ENCODE measurements around the gene PSMD14.
"Not testable (repeated sequence)": the region's sequence is repeated elsewhere in the genome, so short reads cannot be mapped to it uniquely, and the experiment has no call there.

Gene PSMD14

DNA sequence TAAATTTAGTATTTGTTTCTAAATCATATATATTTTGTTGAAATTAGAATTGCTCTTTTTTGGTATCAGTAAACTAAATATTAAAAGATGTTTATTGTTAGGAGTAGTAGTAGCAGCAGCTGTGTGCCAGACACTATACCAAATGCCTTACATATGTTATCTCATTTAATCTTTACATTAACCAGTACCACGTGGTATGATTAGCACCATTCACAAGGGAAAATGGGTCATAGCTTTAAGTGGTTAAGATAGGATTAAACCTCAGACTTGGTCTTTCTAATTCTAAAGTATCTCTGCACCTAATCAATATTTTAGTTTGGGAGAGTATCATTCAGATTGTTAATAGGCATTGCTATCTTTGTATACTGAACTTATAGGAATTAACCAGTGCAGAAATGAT is 29.0 kb downstream of the PSMD14 start:
- no peak for DNase-seq

DNA sequence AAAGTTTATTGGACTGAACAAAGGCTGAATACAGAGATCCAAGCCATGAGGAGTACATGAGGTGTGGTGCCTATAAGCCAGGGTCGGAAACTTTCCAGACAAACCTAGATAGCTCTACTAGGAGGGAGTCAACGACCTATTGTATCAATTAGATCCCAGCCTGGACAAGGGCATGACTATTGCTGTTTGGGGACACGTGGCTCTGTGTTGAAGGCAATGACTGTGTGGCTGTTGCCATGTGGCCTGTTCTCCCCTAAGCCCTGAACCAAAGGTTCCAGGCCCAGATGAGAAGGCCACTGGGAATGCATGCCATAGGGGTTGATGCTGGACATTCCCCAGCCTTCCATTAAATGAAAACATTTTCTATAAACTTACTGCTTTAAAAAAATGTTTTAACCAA is 31.3 kb downstream of the PSMD14 start:
- DNase-seq: not testable (repeated sequence)

DNA sequence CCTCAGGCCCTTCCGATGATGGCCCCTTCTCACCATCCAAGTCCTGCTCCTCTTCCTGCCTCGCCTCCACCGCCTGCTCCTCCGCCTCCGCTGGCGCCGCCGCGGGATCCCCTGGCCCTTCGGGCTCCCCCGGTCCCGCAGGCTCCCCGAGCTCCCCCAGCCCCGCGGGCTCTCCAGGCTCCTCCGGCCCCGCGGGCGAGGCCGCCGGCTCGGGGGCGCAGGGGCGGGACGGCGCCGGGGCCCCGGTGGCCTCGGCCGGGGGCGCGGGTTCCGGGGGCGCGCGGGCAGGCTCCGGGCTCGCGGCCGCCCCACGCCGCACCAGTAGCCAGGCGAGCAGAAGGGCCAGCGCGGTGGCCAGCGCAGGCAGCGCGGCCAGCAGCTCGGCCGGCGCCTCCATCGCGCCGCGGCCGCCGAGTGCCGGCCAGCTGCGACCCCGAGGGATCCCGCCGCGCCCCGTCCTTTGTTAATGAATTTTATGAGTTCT is 32.7 kb downstream of the PSMD14 start:
- DNase-seq: not testable (repeated sequence)

DNA sequence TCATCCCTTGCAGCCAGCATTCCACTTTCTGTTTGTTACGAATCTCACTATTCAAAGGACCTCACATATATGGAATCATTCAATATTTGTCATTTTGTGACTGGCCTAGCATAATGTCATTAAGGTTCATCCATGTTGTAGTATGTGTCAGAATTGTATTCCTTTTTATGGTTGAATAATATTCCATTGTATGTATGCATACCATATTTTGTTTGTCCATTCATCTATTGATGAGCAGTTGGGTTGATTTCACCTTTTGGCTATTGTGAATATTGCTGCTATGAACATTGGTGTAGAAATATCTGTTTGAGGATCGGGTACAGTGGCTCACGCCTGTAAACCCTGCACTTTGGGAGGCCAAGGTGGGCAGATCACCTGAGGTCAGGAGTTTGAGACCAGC is 35.0 kb downstream of the PSMD14 start:
- no peak for DNase-seq

DNA sequence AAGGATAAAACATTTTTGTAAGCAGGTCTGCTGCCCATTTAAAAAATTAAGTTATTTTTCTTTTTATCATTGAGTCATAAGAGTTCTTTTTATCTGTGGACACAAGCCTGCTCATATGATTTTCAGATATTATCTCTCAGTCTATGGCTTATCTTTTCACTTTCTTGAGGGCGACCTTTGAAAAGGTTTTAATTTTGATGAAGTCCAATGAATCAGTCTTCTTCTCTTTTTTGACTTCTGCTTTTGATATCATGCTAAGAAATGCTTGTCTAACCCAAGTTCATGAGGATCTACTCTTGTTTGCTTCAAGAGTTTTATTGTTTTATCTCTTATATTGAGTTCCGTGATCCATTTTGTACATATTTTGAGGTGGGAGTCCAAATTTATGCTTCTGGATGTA is 36.5 kb downstream of the PSMD14 start:
- no peak for DNase-seq

DNA sequence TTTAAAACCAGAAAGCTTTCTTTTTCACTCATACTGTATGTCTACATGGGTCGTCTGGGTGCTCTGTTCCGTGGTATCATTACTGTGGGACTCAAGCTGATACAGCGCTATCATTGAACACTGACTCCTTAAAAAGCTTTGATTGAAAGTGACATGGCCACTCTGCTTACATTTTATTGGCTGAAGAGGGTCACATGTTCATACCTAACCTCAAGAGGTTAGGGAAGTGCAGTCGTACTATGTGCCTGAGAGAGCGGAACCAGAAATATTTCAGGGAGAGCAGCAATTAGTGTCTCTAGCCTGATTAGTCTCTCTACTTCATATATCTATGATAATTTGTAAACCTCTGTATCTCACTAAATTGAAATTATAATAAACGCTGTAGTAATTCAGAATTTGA is 43.5 kb downstream of the PSMD14 start:
- no peak for DNase-seq

DNA sequence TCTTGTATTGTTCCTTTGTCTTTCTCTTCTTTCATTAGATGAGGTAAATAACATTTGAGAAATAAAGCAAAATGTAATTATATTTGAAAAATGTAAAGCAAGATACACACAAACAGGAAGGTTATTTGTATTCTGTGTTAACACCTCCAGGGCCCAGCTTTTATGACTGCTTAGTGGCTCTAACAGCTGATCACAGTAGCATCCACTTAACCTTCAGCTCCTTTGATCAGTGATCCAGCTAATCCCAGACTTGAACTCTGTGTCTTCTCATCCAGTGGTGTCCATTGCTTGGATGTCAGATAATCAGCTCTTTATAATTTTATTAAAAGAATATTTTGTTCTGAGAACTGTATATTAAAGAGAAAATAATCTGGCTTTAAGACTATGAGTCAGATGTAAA is 44.5 kb downstream of the PSMD14 start:
- no peak for DNase-seq

DNA sequence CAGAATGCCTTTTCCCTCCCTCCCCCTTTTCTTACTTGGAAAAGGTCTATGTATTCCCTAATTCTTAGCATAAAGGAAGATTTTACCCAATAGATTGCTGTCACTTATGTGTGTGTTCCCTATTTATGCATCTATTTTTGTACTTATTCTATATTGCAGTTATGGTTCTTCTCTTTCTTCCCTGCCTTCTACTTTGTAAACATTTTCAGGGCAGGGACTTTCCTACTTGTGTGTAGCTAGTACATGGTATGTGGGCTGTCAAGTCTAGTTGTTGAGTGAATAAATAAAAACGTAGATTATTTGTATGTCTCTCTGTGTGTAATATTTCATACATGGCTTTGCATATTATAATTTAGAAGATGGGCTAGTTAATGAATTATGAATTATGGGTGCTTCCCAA is 45.3 kb downstream of the PSMD14 start:
- no peak for DNase-seq

DNA sequence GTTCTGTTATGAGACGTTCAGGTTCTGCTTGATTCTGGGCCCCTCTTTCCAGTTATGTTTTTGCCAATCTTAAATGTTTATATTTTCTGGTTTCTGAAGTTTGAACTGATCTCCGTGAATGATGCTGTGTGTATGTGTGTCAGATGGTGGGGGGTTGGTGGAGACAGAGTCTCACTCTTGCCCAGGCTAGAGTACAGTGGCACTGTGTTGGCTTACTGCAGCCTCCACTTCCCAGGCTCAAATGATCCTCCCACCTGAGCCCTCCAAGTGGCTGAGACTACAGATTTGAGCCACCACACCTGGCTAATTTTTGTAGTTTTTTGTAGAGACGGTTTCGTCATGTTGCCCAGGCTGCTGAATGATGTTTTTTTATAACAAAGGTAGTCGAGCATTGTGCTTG is 45.9 kb downstream of the PSMD14 start:
- DNase-seq: no peak

DNA sequence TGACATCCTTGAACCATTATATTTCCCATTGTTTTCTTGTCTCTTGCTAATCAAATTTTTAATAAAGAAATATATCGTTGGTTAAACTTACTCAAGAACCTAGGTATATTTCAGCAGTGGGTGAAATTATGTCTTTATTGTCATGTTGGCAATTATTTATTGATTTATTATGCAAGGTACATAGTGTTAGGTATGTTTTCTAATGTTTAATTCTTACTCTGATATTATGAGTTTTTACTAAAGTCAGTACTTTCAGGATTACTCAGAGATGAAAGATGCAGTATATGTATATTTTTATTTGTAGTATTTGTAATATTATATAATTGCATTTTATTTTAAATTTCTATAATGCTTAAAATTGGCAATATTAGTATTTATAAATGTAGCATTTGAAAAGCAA is 46.9 kb downstream of the PSMD14 start:
- no peak for DNase-seq

DNA sequence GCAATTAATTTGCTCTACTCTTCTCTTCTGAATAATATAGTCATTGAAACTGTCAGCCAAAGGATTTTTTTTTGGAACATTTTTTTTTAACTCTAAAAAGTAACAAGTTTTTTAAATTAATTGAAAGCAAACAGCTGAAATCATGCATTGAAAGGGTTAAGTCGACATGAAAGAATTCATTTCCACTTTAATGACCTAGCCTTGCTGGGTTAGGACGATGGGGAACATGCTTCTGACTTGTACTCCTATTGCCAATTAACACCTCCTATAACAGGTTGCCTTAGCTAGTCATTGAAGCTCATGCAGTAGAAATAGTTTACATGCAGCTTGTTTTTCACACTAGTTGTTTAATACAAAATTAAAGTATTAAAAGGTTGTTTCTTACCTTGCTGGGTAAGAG is 47.8 kb downstream of the PSMD14 start:
- DNase-seq: no peak

DNA sequence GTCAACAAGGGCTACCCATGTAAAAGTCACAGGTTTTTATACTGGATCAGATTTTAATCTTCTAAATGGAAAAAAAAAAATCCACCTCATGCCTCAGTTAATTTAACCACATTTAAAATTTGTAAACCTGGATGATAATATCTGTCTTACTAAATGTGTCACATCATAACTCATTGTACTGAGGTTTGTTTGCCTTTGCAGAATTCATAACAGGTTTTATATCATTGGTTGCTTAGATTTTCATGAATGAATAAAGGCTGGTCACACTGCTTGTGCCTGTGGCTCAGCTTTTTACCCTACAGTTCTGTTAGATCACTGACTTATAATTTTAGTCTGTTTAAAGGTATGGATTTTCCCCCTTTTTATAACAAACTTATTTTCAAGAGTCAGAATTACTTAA is 48.9 kb downstream of the PSMD14 start:
- DNase-seq: no peak

DNA sequence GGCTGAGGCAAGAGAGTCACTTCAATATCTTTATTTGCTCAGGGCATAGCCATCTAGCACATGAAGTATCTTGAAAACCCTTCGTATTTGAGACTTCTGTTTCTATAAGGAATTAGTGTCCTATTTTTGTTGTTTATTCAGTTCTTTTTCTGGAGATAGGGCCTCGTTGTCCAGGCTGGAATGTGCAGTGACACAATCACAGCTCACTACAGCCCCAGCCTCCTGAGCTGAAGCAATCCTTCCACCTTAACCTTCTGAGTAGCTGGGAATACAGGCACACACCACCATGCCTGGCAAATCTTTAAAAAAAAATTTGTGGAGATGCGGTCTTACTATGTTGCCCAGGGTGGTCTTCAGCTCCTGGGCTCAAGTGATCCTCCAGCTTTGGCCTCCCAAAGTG is 50.6 kb downstream of the PSMD14 start:
- no peak for DNase-seq

DNA sequence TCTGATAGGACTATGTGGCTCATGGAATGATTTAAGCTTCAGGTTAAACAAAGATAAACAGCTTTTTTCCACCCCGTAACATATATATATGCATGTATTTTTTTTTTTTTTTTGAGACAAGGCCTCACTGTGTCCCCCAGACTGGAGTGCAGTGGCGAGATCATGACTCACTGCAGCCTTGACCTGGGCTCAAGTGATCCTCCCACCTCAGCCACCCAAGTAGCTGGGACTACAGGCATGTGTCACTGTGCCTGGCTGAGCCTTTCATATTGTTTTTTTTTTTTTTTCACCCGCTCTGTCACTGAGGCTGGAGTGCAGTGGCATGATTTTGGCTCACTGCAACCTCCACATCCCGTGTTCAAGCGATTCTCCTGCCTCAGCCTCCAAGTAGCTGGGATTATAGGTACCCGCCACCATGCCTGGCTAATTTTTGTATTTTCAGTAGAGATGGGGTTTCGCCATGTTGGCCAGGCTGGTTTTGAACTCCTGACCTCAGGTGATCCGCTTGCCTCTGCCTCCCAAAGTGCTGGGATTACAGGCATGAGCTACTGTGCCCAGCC is 52.0 kb downstream of the PSMD14 start:
- DNase-seq: not testable (repeated sequence)

DNA sequence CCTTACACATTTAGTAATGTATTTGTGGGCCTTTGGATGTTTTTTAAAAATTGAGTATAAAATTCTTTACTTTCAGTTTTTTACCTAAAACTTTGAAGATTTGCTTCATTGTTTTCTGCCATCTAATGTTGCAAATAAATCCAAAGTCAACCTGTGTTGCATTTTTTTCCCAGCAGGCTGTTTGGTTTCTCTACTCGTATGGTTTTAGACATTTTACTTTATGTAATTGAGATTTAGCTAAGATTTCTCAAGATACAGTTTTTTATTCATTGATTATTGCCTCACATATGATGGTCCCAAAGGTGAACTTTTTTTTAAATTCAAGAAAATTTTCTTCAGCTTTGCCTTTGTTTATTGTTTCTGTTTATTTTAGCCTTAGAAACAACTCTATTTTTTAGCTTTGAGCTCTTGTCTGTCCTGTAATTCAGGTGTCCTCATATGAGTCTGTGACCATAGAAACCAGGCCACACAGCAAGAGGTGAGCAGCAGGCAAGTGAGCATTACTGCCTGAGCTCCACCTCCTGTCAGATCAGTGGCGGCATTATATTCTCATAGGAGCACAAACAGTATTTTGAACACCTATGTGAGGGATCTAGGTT is 54.4 kb downstream of the PSMD14 start:
- no peak for DNase-seq

DNA sequence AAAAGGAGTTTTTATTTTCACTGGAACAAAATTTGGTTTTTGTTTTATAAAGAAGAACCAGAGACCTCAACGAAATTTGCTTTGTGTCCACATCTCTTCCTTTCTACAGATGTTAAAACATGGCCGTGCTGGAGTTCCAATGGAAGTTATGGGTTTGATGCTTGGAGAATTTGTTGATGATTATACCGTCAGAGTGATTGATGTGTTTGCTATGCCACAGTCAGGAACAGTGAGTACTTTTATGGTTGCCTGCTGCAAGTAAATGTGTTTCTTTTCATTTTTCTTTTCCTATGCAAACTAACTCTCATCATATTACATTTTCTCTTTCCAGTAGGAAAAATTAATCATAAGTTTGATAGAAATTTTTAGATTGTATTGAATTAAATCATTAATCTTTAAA is 59.5 kb downstream of the PSMD14 start:
- no peak for DNase-seq

DNA sequence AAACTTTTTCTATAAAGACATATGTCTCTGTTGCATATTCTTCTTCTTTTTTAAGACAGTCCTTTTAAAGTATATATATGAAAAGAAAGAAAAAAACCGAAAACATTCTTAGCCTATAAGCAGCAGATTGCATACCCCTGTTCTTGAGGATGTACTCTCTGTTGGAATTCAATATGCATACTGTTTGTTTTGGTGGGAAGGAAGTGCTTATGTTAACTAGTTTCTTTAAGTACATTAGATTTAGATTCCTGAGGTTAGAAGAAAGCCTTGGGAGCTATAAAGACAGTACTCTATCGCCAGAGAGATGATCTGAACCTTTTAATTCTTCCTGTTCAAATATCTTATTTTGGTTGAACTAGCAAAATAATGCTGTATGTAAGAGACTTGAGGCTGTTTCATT is 61.1 kb downstream of the PSMD14 start:
- DNase-seq: no peak

DNA sequence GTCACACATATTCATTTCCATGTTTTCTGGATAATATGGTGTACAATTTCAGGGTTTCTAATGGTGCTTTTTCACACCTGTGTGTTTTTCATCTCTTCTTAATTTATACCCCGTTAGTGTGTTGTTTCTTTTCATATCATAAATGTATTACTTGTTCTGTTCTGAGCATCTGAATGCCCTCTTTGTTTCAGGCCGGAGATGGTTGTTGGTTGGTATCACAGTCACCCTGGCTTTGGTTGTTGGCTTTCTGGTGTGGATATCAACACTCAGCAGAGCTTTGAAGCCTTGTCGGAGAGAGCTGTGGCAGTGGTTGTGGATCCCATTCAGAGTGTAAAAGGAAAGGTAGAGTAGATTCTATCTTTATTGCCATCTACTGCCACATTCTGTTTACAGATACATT is 62.8 kb downstream of the PSMD14 start:
- DNase-seq: peak in 5 of 14 donors; percentile 1 to 9 (median 2)

DNA sequence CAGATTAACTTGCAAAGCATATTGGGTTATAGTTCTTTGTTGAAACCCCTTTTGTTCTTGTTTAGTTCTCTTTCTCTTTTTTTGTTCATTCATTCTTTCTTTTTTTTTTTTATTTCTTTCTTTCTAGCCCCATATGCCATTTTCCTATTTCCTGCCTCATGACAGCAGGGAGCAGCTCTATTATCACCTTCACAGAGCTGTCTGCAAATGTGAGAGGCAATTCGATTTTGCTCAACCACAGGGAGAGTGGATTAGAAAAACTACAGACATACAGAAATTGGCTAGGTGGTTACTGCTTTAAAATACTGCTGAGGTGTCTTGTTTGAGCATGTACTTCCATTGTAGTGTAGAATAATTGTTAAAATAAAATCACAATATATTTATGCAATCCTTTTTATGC is 63.6 kb downstream of the PSMD14 start:
- DNase-seq: peak in 1 of 14 donors; percentile 28

DNA sequence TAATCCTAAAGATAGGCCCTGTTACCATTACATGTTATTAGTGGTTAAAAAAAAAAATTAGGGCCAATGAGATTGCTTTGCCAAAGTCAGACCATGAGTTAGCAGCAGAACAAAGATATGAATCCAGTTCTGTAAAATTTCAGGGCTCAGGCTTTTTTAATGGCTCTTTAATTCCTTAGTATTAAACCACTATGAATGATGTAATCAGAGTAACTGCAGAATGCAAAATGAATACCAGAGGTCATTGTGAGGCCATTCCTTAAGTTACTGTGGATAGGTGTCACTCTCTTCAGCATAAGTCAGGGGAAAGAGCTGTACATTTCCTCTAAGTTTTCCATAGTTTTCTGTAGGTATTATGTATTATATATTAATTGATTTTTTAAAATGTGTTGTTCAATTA is 65.7 kb downstream of the PSMD14 start:
- DNase-seq: no peak

DNA sequence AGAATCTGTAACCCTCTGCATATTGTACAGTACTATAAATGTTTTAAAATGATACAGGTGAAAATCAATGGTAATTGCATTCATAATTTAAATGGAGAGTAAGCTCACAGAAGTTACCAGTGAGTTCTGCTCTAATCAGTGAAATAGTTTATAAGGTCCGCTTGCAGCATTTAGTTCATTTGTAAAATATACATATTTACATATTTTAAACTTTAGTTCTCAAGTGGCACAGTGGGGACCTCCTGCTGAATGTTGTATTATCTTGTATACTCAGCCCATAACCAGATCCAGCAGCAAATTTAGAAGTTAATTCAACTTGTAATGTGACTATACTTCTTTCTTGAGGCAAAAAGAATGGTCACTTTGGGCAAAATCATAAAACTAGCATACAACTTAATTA is 66.2 kb downstream of the PSMD14 start:
- no peak for DNase-seq

DNA sequence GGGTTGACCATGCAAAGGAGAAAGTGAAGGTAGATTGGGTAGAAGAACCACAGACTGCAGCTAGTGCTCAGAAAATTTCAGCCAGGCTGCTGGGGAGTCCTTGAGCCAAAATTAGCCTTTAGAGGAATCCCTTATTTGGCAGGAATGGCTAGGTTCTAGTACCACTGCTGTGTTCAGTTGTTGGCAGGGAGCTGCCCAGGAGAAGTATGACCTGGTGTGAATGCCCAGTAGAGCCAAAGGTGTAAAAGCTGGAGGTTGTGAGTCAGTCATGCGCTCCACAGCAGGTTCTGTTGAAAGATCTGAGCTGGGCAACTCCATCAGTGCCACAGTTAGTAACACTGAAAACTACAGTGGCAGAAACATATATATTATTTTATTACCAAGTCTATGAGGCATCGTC is 71.5 kb downstream of the PSMD14 start:
- DNase-seq: peak in 1 of 14 donors; percentile 2

DNA sequence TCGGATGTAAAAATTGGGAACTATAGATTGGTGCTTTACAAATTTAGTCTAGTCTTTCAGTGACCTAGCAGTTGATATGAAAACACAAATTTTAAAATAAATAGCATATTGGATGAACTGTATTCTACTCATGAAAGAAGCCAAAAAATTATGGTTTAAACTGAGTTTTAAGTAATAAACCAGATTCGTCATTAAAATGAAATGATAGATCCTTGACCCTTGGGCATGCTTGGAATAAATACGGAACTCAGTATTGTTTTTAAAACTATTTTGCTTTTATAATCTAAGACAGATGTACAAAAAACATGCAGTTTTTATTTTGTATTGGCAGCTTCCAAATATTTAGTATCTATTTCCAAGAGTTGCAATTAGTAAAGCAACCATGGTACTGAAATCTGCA is 73.3 kb downstream of the PSMD14 start:
- no peak for DNase-seq

DNA sequence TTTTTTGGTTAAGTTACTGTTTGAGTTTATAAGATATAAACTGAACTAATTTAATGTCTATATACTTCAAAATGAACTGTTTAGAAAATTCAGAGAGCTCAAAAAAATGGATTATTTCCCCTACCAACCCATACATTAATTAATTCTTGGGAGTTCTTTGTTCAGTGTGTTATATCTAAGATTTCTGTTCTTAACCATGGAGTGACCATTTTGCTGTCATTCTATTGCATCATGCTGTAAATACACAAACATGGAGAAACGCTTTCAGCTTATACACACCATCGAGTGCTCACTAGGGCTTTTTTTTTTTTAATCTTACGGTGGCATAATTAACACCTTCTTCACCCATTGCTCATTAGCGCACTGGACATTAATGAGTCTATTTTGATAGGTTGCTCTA is 74.5 kb downstream of the PSMD14 start:
- DNase-seq: no peak

DNA sequence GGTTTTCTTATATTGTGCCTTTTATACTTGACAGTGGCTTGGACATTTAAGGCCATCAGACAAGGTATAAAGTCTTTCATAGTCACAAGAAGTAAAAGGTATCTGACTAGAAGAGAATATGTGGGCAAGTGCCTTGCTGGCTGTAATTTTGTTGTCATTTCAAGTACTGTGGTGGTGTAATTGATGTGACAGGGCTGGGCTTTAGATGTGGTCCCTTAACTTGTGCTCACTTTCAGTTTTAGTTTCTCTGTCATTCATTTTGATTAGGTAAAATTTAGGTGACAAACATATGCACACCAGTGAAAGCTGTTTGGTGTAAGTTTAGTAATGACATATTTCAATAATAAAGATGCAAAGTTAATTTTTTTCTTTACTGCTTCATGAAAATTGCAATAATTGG is 76.6 kb downstream of the PSMD14 start:
- DNase-seq: no peak

All from C1 segment of cervical spinal cord (tissue), 14 donors.